ENCODE data around the gene RASAL2.
"Not testable (repeated sequence)": the region's sequence is repeated elsewhere in the genome, so short reads cannot be mapped to it uniquely, and the experiment has no call there.

Gene RASAL2

GRCh38 chr1:178498896-178499675, 405.2 kb downstream of the RASAL2 start:
- no peak for DNase-seq

- no peak for DNase-seq
These were observed 406.3 kb downstream of the RASAL2 start for GRCh38 chr1:178500091-178500770.

GRCh38 chr1:178500936-178501554, 407.1 kb downstream of the RASAL2 start:
- no peak for DNase-seq

GRCh38 chr1:178501705-178502329, 407.9 kb downstream of the RASAL2 start:
- DNase-seq, result peak; percentile 64 to 73

GRCh38 chr1:178502330-178502714, 408.4 kb downstream of the RASAL2 start:
- no peak for DNase-seq

GRCh38 chr1:178502856-178503255, 409.0 kb downstream of the RASAL2 start:
- no peak for DNase-seq

GRCh38 chr1:178503316-178503715, 409.4 kb downstream of the RASAL2 start:
- not testable (repeated sequence) for DNase-seq

GRCh38 chr1:178503849-178504248, 409.9 kb downstream of the RASAL2 start:
- DNase-seq, result no peak

GRCh38 chr1:178504286-178504685, 410.4 kb downstream of the RASAL2 start:
- no peak for DNase-seq

GRCh38 chr1:178506177-178506576, 412.3 kb downstream of the RASAL2 start:
- no peak for DNase-seq

- no peak for DNase-seq
These were observed 412.8 kb downstream of the RASAL2 start for GRCh38 chr1:178506669-178507068.

- no peak for DNase-seq
These were observed 415.6 kb downstream of the RASAL2 start for GRCh38 chr1:178509414-178510007.

GRCh38 chr1:178510155-178510554, 416.3 kb downstream of the RASAL2 start:
- no peak for DNase-seq

GRCh38 chr1:178512566-178513277, 418.8 kb downstream of the RASAL2 start, which contains the start of gene TEX35:
Gene TEX35 (plus strand): TSS chr1:178513109. CDS start chr1:178513189, 80 bp downstream.
- DNase-seq, result no peak

GRCh38 chr1:178513278-178513983, 419.5 kb downstream of the RASAL2 start:
- DNase-seq, result no peak

GRCh38 chr1:178516110-178516509, 422.2 kb downstream of the RASAL2 start:
- DNase-seq, result no peak

- no peak for DNase-seq
These were observed 425.0 kb downstream of the RASAL2 start for GRCh38 chr1:178518894-178519293.

GRCh38 chr1:178520803-178521202, 426.9 kb downstream of the RASAL2 start:
- DNase-seq, result no peak

GRCh38 chr1:178521241-178521640, 427.3 kb downstream of the RASAL2 start:
- DNase-seq, result no peak

- DNase-seq, result no peak
These were observed 433.2 kb downstream of the RASAL2 start for GRCh38 chr1:178527117-178527516.

GRCh38 chr1:178528228-178528952, 434.5 kb downstream of the RASAL2 start:
- DNase-seq, result no peak

All from activated CD4-positive, alpha-beta T cell treated with anti-CD3 and anti-CD28 coated beads, Interleukin-2, amount 50 U/mL, for 48 hours (primary cell).